GM21717 (cell line): ENCODE data around the gene PATZ1.

Source experiments
- ATAC-seq: cut with Tn5 transposase; IDR thresholded peaks from one replicate; pipeline ENCODE4 v1.9.1; 2021; ENCODE audit warnings: mild to moderate bottlenecking, moderate library complexity; ENCODE audit not compliant: unreplicated experiment

PATZ1 gene

DNA sequence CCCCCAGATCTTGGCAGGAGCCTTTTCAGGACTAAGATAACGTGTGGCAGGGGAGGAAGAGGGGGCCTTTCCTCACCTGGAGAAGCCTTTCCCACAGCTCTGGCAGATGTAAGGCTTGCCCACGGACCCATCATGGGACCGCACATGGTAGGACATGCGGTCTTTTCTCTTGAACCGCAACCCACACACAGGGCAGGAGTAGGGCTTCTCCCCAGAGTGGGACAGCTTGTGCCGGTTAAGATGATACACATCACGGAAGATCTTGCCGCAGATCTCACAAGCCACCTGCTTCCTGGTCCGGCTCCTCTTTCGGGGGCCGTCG, 1.9 kb downstream of the PATZ1 start:
- no peak for ATAC-seq

DNA sequence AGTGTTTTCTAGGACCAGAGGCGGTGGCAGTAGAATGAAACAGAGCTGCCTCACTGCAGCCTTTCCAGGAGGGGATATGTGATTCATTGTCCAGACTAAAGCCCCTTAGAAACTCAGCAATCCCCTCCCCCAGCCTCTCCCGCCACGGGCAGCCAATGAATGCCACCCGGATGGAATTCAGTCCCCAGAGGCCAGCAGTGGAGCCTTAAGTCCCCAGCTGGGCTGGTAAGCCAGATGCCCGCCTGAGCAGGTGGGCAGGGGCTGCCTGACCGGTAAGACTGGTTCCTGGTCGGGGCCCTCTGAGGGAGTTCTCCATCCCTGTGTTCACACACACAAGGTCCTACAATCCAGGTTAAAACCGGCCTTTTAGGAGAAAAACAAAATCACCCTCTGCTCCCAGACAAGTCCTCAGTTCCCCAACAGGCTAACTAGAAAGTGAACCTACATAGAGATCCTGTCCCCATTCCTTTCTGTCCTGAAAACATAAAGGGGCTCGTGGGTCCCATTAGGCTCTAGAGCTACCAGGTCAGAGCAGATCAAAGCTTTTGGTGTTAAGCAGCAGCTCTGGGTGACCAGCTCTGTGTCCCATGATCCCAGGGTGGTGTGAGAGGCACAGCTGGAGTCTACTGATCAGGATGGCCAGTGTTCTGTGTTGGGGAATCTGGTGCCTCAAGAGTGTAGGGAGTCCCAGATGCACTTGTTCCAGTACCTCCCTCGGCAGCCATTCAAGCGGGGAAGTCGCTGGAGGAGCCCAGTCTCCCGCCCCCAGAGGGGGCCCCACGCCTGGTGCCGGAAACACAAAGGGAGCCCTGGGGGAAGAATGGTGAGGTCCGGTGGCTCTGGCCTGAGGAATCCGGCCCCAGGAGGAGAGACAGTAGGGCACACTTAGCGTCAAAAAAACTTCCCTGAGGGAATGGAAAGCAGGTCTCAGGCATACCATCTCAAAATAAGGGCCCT, 2.6 kb downstream of the PATZ1 start:
- ATAC-seq = no peak

DNA sequence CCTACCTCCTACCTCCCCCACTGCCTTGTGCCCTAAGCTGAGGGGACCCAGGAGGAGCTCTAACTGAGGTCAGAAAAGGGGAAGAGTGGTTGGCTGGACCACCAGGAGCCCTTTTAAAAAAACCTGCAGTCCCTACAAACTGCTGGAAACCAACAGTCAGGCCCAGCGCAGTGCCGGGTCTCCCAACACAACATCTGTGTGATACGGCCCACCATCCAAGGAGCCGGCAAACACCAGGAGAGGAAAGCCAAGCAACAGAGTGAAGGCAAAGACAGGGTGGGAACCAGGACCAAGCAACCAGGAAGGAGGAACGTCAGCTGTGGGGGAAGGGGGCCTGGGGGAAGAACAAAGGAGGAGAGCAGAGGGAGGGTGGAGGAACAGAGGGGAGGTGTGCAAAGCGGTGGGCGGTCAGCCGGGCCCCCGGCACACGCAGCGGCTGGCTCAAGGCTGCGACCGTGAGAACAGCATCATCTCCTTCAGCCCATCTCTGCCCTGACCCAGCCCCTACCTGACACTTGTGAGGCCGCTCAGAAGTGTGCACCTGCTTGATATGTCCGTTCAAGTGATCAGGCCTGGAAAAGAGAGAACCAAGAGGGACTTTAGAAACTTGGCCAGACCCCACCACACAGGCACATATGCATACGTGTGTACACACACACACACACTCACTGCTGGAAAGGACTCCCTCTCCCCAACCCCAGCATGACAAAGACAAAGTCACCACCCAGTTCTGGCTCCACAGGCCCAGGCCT, 3.6 kb downstream of the PATZ1 start:
- no peak for ATAC-seq

DNA sequence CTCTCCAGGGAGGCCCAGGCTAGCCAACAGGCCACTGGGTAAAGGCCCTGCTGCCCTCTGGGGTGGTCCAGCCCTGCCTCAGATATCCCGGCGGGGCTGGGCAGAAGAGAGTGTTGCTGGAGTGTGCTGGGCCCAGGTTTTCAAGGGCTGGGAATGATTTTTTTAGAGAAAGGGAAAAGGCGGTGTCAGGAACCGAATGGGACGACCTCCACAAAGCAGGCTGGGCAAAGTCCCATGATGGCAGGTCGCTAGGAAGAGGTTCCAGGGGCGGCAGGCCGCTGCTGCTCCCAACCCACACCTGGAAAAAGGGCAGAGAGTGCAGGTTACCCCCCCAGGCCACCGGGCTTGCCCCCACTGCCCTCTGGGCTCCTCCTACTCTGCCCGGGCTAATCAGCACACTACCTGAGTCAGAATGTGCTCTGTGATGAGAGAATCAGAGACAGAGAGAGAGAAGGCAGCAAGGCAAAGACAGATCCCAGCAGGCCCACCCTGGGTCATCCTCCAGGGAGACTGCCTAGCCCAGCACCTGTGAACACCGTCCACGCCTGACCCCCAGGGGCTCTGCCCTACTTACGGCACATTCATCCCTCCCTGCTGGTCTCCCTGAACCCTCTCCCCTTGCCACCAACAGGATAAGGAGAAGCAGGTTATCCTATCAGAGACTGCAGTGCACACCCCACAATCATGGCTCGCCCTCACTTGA, 4.6 kb downstream of the PATZ1 start:
- no peak for ATAC-seq

DNA sequence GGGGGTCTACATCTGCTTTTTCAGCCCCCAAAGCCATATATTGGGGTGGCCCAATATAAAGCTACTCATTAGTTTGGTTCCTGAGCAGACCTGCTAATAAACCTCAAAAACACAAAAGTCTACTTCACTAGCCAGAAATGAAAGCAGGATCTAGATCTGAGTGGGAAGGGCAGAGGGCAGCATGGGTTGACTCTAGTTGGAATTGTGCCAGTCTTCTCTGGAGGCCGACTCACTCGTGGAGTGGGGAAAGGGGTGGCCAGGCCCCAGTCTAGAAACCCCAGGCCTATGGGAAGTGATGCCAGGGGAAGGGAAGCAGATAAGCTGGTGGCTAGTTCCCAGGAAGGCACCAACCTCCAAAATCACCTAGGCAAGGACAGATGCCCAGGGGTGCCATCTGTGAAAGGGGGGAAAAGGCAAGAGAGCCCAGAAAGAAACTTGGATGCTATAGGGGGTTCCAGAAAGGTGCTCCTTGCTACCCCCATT, 5.3 kb downstream of the PATZ1 start:
- ATAC-seq = no peak

DNA sequence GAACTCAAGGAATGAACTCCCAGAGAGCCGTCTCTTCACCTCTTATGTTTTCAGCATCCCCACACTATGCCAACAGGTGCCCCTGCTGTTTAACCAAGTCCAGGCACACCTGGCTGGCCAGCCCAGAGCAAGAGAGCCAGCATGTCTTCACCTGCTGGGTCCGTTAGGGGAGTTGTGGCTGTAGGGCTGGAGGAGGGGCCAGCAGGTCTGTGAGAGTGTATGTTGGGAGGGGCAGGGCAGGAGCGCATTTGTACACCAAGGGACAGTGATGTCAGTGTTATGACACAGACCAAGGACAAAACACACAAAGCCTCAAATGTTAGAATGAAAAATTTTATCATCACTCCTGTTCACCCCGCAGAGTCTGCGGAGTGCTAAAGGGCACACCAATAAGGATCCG, 5.8 kb downstream of the PATZ1 start:
- ATAC-seq = no peak

DNA sequence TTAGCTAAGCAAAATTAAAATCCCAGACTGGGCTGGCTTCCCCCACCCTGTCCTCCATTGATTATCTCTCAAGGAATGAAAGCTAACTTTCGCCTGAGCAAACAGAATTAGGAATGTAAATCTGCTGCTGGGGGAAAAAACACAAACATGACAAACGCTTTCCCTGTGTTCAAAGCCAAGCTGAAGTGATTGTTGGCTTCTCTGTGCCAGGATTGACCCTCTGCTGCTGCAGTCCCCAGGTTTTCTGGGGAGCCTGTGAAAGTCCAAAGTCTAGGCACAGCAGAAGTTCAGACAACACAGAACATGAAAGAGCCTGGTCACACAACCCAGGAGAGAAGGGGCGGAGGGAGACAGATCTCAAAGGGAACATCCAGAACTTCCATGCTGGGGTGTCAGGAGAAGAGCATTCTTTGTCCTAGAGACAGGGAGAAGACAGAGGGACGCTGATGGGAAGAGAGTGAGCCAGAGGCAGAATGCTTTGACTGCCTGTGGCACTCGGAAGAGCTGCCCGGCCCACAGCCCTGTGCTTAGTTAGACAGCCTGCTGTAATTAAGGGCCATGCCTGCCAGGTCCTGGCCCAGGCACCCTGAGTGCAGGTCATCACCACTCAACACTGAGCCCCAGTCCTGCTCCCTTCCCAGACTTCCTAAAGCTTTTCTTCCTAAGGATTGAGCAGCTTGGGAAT, 6.9 kb downstream of the PATZ1 start:
- ATAC-seq = no peak

DNA sequence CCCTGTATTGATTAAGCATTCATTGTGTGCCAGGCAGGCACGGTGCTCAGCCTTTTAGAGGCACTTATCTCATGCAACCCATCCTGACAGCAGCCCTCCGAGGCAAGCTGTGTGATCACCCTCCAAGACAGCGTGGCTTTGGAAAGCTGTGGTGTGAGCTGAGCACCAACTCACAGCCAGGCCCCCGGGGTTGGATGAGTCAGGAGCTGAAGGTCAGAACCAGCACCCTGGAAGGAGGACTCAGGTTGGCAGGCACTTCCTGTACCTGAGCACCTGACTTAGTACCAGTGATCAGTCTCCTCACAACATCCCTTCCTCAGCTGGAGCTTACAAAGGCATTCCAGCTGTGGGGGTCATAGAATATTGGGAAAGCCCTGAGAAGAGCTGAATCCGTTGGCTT, 9.0 kb downstream of the PATZ1 start:
- ATAC-seq = no peak

DNA sequence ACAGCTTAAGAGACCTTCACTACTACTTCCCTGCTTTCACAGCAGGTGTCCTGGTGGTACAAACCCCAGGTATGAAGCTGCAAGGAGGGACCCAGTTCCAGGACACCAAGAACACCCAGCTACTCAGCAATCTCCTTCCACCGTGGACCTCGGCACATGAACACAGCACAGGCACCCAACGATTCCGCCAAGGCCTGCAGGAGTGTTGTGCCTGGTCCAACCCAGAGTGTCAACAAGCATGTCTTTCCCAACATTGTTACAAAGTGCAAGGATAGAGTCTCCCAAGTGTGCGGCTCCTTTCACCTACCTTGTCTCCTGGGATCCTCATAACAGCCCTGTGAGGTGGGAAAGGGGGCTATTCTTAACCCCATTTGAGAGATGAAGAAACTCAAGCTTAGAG, 11.8 kb downstream of the PATZ1 start:
- ATAC-seq = no peak

DNA sequence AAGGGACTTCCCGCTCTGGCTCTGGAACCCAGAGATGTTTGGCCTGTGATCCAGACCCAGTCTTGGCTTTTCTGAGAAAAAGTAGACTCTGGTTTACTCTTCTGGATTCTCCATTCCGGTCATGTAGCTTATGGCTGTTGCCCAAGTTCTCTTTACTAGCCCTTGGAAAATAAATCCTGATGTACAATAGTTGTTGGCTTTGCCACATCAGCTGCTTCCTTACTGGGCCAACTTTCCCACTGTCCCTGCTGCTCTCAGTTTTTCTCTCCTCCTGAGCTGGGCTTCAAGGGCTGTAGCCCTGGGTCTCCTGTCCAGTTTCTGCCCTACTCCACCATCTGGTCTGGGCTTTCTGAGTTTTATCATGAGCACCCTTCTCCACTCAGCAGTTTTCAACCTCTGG, 12.5 kb downstream of the PATZ1 start:
- no peak for ATAC-seq

DNA sequence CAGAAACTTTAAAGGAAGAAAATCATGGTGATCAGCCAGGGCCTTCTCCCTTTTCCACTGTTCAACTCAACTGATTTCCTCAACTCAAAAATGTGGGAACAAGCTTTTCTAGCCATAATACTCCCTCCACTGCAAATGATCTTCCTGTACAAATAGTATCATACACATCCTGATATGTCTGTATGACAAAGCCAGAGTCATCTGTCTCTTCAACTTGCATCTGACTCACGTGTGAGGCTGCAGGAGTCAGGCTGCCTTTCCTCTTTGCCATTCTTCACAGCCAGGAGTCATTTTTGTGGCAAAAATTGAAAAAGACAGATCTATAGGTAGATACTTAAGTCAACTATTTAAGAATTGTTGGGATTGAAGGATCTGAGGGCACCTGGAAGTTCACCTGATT, 13.3 kb downstream of the PATZ1 start:
- no peak for ATAC-seq

DNA sequence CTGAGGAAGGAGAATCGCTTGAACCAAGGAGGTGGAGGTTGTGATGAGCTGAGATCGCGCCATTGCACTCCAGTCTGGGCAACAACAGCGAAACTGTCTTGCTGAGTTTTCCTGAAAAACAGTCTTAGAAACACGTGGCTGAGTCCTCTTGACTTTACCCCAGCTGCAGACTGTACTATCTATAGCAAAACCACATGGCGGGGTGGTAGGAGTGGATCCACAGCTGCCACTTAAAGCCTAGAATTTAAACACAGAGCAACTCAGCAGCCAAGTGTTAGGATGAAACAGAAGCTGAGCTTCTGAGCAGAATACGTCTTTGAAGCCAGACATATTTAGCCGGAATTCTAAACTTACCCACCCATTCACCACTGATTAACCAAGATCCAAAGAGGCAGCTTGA, 14.1 kb downstream of the PATZ1 start:
- no peak for ATAC-seq

DNA sequence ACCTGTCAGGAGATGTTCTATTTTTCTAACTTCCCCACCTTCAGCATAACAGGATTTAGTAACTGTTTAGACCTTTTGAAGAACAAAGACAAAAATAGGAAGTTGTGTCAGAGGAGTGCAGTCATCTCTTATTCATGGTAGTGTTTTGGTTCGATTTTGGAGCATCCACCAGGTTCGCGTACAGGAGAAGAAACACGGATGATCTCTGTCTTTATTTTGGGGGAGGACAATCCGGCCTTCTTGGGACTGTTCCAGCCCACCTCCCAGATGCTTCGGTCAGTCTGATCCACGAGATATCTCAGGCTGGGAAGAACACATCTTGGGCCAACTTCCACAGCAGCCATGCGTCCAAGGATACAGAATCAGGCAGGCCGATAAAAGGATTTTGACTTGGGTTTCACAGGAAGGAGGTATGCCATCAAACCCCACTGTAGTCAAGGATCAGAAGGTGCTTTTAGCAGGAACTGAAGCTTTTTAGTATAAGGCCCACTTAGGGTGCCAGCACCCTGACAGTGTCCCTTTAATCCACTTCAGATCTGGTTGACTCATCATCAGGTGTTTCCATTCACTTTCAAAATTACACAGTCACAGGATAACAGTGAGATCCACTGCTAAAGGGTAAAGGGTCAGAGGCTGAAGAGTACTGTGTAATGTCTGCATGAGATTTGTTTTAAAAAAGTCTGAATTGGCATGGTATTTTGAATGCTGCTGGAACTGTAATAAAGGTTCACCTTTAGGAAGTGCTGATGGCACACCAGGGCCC, 16.5 kb downstream of the PATZ1 start:
- no peak for ATAC-seq

DNA sequence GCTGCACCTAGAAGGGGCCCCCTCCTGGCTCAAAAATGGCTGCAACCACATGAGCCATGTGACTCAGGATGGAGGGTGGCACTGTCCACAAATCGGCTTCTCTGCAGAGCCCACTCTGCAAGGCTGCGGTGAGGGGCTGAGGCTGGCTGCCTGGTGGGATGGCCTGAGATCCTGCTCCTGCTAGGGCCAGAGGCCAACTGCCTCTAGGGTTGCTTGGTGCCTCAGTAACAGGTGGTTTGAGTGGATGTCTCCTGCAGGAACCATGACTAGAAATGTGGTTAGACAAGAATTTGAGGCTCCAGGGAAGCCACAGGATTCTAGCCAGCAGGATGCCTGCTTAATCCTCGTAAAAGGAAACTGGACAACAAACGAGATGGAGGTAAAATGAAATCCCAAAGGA, 17.1 kb downstream of the PATZ1 start:
- ATAC-seq = no peak

DNA sequence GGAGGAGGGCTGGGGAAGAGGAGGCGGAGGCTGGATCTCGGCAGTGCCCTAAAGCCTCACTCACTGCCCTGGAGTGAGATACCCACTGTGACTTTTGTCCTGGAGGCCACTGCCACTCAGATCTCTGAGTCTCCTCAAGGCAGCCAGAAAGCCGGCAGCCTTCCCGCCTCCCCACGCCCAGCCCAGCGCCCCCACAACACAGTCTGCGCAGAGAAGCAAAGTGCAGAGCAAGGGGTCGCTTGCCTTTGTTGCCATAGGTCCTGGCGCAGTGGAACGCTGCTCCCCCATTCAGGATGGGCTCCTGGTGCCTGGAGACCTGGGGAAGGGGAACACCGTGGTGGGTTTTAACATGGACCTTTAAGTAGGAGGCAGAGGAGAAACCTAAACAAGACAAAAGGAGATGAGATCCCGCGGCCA, 17.6 kb downstream of the PATZ1 start:
- ATAC-seq = no peak

DNA sequence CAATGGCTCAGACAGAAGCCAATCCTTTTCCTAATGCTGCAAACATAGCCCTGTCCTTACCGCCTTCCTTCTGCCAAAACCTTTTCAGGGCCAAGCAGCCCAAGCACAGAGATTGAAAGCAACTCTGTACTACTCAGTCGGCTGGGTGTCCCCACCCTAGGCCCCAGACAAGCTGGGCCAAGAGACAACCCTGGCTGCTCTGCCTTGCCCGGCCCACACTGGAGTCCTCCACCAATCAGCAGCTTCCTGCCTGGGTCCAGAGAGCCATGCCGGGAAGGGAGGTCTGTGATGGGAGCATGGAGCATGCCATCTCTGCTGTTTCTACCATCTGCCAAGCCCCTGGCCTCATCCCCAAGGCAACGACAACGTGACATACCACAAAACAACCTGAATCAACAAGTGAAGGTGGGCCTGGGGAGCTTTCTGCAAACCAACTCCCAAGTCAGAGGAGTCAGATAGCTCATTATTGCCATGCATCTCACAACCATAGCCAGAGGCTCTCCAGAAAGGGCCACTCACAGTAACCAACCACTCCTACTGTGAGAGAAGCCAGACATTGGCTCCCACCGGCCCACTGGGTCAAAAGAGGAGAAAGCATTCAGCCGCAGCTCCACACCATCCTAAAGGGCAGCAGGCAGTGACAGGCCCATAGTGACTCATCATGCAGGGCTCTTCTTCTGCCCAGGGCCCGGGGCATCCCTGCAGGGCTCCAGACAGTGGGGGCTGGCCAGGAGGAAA, 18.2 kb downstream of the PATZ1 start:
- no peak for ATAC-seq

DNA sequence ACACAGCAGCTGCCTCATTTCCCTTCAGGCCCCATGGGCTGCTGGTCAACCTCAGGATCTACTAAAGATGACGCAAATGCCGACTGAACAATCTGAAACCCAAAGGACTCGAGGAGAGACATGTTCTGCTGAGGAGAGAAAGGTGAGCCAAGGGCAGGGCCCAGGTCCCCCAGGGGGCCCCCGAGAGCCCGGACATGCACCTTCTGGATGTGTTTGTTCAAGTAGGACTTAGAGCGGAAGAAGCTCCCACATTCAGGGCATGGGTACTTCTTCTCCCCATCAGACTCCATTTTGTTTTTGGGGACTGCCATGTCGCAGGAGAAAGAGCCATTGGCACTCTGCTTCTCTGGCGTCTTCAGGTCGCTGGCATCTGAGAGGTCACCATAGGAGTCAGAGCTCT, 19.3 kb downstream of the PATZ1 start:
- no peak for ATAC-seq

DNA sequence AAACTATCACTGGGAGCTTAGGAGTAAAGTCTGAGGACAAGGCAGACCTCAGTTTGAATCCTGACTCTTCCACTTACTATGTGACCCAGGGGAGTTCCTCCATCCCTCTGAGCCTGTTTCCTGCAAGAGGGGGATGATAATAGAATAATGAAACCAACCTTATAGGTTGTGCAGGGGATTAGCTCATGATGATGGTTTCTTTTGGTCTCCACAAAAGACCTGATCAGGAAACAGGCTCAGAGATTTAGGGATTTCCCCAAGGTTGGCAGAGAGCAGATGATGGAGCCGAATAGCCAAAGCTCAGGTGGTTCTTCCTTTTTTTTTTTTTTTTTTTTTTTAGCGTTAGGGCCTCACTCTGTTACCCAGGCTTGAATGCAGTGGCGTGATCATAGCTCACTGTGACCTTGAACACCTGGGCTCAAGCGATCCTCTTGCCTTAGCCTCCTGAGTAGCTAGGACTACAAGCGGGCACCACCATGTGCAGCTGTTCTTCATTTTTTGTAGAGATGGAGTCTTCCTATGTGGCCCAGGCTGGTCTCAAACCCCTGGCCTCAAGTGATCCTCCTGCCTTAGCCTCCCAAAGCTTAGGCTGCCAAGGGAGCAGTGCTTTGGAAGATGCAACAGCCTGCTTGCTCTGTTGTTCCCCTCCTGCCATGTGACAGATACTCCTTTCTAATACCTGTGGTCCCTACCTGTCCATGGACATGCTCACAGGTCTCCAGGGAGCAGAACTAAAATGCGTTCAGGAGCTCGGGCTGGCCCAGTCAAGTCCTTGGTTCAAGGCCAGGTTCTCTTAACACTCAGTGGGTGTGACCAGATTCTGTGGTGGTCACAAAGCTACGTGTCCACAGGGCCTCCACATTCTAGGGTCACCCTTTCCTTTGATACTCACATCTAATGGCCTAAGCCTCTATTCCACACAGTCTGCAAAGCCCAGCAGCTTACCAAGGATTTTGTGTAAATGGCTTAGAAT, 22.3 kb downstream of the PATZ1 start:
- ATAC-seq = no peak
